Activated naive CD8-positive, alpha-beta T cell treated with anti-CD3 and anti-CD28 coated beads for 36 hours (primary cell): Measurements from ENCODE around the gene PNPLA1. TPM values are rescaled to one million over a fixed set of nuclear protein-coding genes. Genes with fewer than 3 reads are reported as not detected.
A peak's percentile ranks its signal among the peaks of the same experiment; 100 is the strongest.

ENCODE experiments used
- DNase-seq: peaks from one replicate; pipeline ENCODE4 v3.0.0; 2021
- H3K27ac Mint-ChIP-seq: one replicate; pipeline ENCODE4 v1.8.0; 2022; ENCODE audit warnings: mild to moderate bottlenecking, moderate library complexity, mixed read lengths
- H3K27me3 Mint-ChIP-seq: one replicate; pipeline ENCODE4 v1.8.0; 2022; ENCODE audit warnings: mild to moderate bottlenecking, mixed read lengths
- H3K36me3 Mint-ChIP-seq: one replicate; pipeline ENCODE4 v1.8.0; 2021; ENCODE audit warnings: mild to moderate bottlenecking, mixed read lengths
- H3K4me1 Mint-ChIP-seq: one replicate; pipeline ENCODE4 v1.8.0; 2021; ENCODE audit warnings: mixed read lengths
- H3K4me3 Mint-ChIP-seq: one replicate; pipeline ENCODE4 v1.8.0; 2022; ENCODE audit warnings: mild to moderate bottlenecking, moderate library complexity, mixed read lengths
- H3K9me3 Mint-ChIP-seq: one replicate; pipeline ENCODE4 v1.8.0; 2022; ENCODE audit warnings: mixed read lengths
- total RNA-seq, 2 experiments: library from RNA; stranded (reverse); gene quantifications; one replicate each; pipeline ENCODE4 v1.2.3, GENCODE V29; 2021

Gene PNPLA1
- total RNA-seq, 2 experiments from 2014 or later, result not detected

GRCh38 chr6:36340618-36341454 lies 71.0 kb downstream of the PNPLA1 start:
- peak overlapping the region; percentile 32 for H3K4me3 Mint-ChIP-seq
- H3K27me3 Mint-ChIP-seq, result peaks cover 23% of the 10 kb centered on the region
- no peak overlapping the region for H3K27ac Mint-ChIP-seq

GRCh38 chr6:36343109-36343680 lies 73.3 kb downstream of the PNPLA1 start:
- H3K36me3 Mint-ChIP-seq, result no peaks in the 10 kb centered on the region
- no peak for DNase-seq
- H3K4me1 Mint-ChIP-seq, result peaks cover 5% of the 10 kb centered on the region
- no peak overlapping the region for H3K4me3 Mint-ChIP-seq
- H3K27me3 Mint-ChIP-seq, result peaks cover 23% of the 10 kb centered on the region
- H3K27ac Mint-ChIP-seq, result no peak overlapping the region
- no peaks in the 10 kb centered on the region for H3K9me3 Mint-ChIP-seq

More at GRCh38 chr6:36340618-36341454, 71.0 kb downstream of the PNPLA1 start:
- Mint-ChIP-seq H3K9me3 (no peaks in the 10 kb centered on the region), H3K36me3 (no peaks in the 10 kb centered on the region), H3K4me1 (peaks cover 14% of the 10 kb centered on the region)
- DNase-seq, result peak; percentile 69

- no peak overlapping the region for H3K4me3 Mint-ChIP-seq
- no peak overlapping the region for H3K27ac Mint-ChIP-seq
- DNase-seq, result no peak
Measured at GRCh38 chr6:36345681-36346466, 76.0 kb downstream of the PNPLA1 start.

GRCh38 chr6:36346486-36347273 lies 76.8 kb downstream of the PNPLA1 start:
- Mint-ChIP-seq H3K4me3 (no peak overlapping the region), H3K27ac (no peak overlapping the region), H3K4me1 (no peaks in the 10 kb centered on the region), H3K27me3 (no peaks in the 10 kb centered on the region), H3K9me3 (no peaks in the 10 kb centered on the region), H3K36me3 (no peaks in the 10 kb centered on the region)
- no peak for DNase-seq

More at GRCh38 chr6:36345681-36346466, 76.0 kb downstream of the PNPLA1 start:
- no peaks in the 10 kb centered on the region for H3K9me3 Mint-ChIP-seq
- no peaks in the 10 kb centered on the region for H3K36me3 Mint-ChIP-seq
- peaks cover 2% of the 10 kb centered on the region for H3K27me3 Mint-ChIP-seq
- H3K4me1 Mint-ChIP-seq, result peaks cover under 1% of the 10 kb centered on the region

- Mint-ChIP-seq H3K4me1 (no peaks in the 10 kb centered on the region), H3K9me3 (no peaks in the 10 kb centered on the region), H3K4me3 (no peak overlapping the region), H3K36me3 (no peaks in the 10 kb centered on the region), H3K27me3 (no peaks in the 10 kb centered on the region), H3K27ac (no peak overlapping the region)
- no peak for DNase-seq
Measured at GRCh38 chr6:36347621-36348020, 77.8 kb downstream of the PNPLA1 start.

GRCh38 chr6:36349240-36349639 lies 79.4 kb downstream of the PNPLA1 start:
- no peak overlapping the region for H3K27ac Mint-ChIP-seq
- no peak for DNase-seq

GRCh38 chr6:36350082-36350481 lies 80.2 kb downstream of the PNPLA1 start:
- Mint-ChIP-seq H3K36me3 (no peaks in the 10 kb centered on the region), H3K27ac (no peak overlapping the region), H3K4me1 (no peaks in the 10 kb centered on the region), H3K4me3 (no peak overlapping the region), H3K9me3 (no peaks in the 10 kb centered on the region), H3K27me3 (no peaks in the 10 kb centered on the region)
- DNase-seq, result no peak

More at GRCh38 chr6:36349240-36349639, 79.4 kb downstream of the PNPLA1 start:
- H3K36me3 Mint-ChIP-seq, result no peaks in the 10 kb centered on the region
- no peaks in the 10 kb centered on the region for H3K9me3 Mint-ChIP-seq
- no peaks in the 10 kb centered on the region for H3K27me3 Mint-ChIP-seq
- H3K4me3 Mint-ChIP-seq, result no peak overlapping the region
- no peaks in the 10 kb centered on the region for H3K4me1 Mint-ChIP-seq

GRCh38 chr6:36350681-36351571 lies 81.1 kb downstream of the PNPLA1 start:
- H3K4me1 Mint-ChIP-seq, result no peaks in the 10 kb centered on the region
- H3K9me3 Mint-ChIP-seq, result no peaks in the 10 kb centered on the region
- H3K36me3 Mint-ChIP-seq, result no peaks in the 10 kb centered on the region
- H3K27me3 Mint-ChIP-seq, result peaks cover 5% of the 10 kb centered on the region
- no peak overlapping the region for H3K27ac Mint-ChIP-seq
- no peak overlapping the region for H3K4me3 Mint-ChIP-seq
- no peak for DNase-seq

- Mint-ChIP-seq H3K4me1 (no peaks in the 10 kb centered on the region), H3K27ac (no peak overlapping the region), H3K9me3 (no peaks in the 10 kb centered on the region), H3K36me3 (no peaks in the 10 kb centered on the region), H3K27me3 (peaks cover 5% of the 10 kb centered on the region), H3K4me3 (no peak overlapping the region)
- no peak for DNase-seq
Measured at GRCh38 chr6:36352477-36353157, 82.8 kb downstream of the PNPLA1 start.

GRCh38 chr6:36353411-36353915 lies 83.6 kb downstream of the PNPLA1 start:
- Mint-ChIP-seq H3K27me3 (peaks cover 9% of the 10 kb centered on the region), H3K36me3 (no peaks in the 10 kb centered on the region), H3K4me1 (peaks cover 5% of the 10 kb centered on the region), H3K4me3 (no peak overlapping the region), H3K9me3 (no peaks in the 10 kb centered on the region), H3K27ac (no peak overlapping the region)
- DNase-seq, result no peak

- Mint-ChIP-seq H3K27ac (no peak overlapping the region), H3K27me3 (peaks cover 9% of the 10 kb centered on the region), H3K36me3 (no peaks in the 10 kb centered on the region), H3K4me1 (peaks cover 11% of the 10 kb centered on the region), H3K9me3 (no peaks in the 10 kb centered on the region), H3K4me3 (no peak overlapping the region)
- no peak for DNase-seq
Measured at GRCh38 chr6:36355819-36356218, 86.0 kb downstream of the PNPLA1 start.

GRCh38 chr6:36357872-36358225 lies 88.0 kb downstream of the PNPLA1 start:
- Mint-ChIP-seq H3K36me3 (no peaks in the 10 kb centered on the region), H3K9me3 (no peaks in the 10 kb centered on the region), H3K27ac (no peak overlapping the region), H3K27me3 (peaks cover 9% of the 10 kb centered on the region), H3K4me3 (no peak overlapping the region), H3K4me1 (peaks cover 11% of the 10 kb centered on the region)
- DNase-seq, result no peak
